Right ventricle myocardium inferior (tissue), 1 donor: ENCODE data around the gene MINAR2. TPM values are rescaled to one million over a fixed set of nuclear protein-coding genes. Genes with fewer than 3 reads are reported as not detected.

ENCODE experiments used
- ATAC-seq: fragments of 200-7000 bp; cut with Tn5 transposase; one replicate; pipeline ENCODE4 v1.9.1; 2020; ENCODE audit warnings: mild to moderate bottlenecking, moderate library complexity
- DNase-seq: peaks from one replicate; pipeline ENCODE4 v3.0.0; 2021; ENCODE audit errors: missing footprints
- intact Hi-C: fragments of 100-400 bp; cut with DNase I; formaldehyde crosslinking; loops from one replicate; pipeline ENCODE4 v1.11.0; 2022
- total RNA-seq: library from RNA; stranded (reverse); fragmentation: NEBNext Ultra II Directional; extraction: Animal tissue kit (Norgen Biotek cat#: 25700); gene quantifications from one replicate; pipeline ENCODE4 v1.2.1, GENCODE V29; 2021
- donor health status: DM: no; HTN: yes; CAD: no; lungs with severe emphysema.

Gene MINAR2
- total RNA-seq, 1 donor from 2014 or later: not detected

DNA sequence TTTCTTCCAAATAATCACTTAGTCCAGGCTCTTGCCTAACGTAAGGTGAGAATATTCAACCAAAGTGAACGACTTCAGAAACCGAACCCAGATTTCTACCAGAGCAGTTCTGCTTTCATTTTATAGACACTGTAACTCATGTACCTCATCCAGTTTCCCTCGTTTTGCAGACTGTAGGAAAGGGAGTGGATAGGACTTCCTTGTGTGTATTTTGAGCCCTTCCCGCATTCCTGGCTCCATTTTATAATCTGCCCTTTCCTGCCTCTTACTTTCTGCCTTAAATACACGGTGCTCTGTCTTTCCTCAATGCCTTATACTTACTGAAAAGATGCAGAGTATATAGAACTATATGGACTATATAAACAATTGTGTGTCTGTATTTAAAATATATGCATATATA lies 20.8 kb downstream of the MINAR2 start:
- DNase-seq: no peak
- ATAC-seq: no peak
- intact Hi-C loops: loop anchor here (2.0 to 10.0 kb wide), 2 partner anchors 596 to 1104 kb away; no protein-coding TSS in a partner anchor

DNA sequence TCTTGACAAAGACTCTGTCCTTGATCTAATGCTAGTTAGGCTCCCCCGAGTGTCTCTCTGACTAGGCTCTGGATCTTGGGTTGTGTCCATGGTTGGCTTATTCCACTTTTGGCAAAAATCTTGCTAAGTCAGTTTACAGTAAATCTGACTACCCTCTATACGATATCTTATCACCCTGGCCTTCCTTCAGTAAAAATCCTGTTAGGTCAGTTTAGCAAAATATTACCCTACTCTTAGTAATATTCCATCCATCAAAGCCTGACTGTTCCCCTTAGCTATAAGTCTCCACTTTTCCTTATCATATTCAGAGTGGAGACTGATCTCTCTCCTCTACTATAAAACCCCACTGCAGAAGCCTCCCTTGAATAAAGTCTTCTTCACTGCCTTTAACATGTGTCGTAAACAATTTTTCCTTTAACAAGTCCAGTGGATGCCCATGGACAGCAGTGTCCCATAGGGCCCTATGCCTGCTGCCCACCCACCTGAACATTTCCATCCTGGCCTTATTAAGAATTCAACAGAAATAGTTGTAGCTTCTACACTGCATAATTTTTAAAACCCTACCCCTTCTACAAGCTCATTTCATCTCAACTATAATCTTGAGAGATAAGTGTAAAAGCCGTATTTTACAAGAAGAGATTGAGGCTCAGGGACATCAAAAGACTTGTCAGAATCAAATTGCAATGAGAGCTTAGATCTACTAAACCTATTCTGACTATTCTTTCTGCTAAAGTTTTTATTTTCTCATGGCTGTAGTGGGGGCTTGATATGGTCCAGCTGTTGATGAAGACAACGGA lies 22.3 kb downstream of the MINAR2 start:
- intact Hi-C loops: loop anchor here (2.0 to 5.0 kb wide), 2 partner anchors 83 to 1342 kb away; no protein-coding TSS in a partner anchor
- no peak for DNase-seq
- no peak for ATAC-seq

- no peak for DNase-seq
- peak; percentile 57 for ATAC-seq
- intact Hi-C loops: loop anchor here (2.0 to 5.0 kb wide), 2 partner anchors 82 to 1341 kb away; no protein-coding TSS in a partner anchor
These were observed 23.4 kb downstream of the MINAR2 start for GRCh38 chr5:129771058-129771838.

- no peak for DNase-seq
- intact Hi-C loops: loop anchor here (5.0 kb wide), 1 partner anchor 1339 kb away; no protein-coding TSS in a partner anchor
- no peak for ATAC-seq
These were observed 25.5 kb downstream of the MINAR2 start for GRCh38 chr5:129773376-129773775.

DNA sequence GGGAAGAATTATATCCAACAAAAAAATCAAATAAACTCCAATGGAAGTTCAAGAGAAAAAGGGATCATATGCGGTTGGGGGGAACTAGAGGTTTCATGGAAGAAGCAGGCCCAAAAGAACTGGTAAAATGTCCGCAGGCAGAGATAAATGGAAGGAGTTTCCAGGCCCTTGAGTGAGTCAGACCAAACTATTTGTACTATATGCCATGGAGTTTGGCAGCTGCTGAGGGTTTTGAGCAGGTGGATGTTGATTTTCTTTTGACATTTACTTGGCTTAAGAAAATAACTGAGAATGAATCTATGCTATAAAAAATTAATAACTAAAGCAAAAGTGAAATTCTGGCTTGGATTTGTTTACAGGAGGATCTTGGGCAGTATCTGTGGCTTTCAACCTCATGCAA lies 33.7 kb downstream of the MINAR2 start:
- ATAC-seq: no peak
- intact Hi-C loops: no loop called here
- DNase-seq: no peak

GRCh38 chr5:129803403-129803802 lies 55.5 kb downstream of the MINAR2 start:
- DNase-seq: no peak
- intact Hi-C loops: no loop called here
- ATAC-seq: no peak

GRCh38 chr5:129804705-129805104 lies 56.8 kb downstream of the MINAR2 start:
- intact Hi-C loops: no loop called here
- no peak for DNase-seq
- no peak for ATAC-seq

DNA sequence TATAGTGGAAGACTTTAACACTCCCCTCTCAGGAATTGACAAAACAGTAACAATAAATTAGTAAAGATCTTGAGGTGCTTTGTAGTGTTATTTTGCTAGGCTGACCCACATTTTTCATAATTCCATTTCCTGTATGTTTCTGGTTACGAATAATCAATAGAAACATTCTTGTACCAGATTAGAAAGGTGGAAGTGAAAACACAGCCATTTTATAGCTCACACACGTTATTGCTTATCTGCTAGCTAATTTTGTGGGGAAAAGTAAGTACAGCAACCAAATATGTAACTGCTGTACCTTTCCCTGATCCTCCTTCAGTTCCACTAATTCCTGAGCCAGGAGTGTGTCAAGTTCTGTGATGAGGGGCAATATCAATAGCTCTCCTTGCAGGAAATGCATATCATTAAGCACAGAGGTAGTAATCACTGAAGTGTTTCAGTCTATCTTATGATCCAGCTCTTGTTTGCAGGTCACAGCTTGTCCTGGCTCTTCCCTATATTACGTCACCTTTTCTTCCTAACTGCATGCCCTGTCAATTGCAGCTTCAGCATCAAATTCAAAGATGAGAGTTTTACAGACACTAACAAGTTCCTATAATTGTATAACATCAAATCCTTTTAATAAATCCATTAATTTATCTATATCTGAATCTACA lies 59.4 kb downstream of the MINAR2 start:
- DNase-seq (no peak), ATAC-seq (no peak)
- intact Hi-C loops: no loop called here

Other genes with a start within 250 kb of the MINAR2 start
- gene CHSY3, start 156.4 kb downstream of the MINAR2 start, total RNA-seq: 0.57 TPM